ENCODE data around the gene DYRK4.

GRCh38 chr12:4643747-4644146, 81.7 kb downstream of the DYRK4 start:
- TF ChIP-seq CTCF (IDR thresholded peaks at IDR 0.05; ENCODE audit: insufficient read depth, low read length, poor library complexity, severe bottlenecking) = no peak
- no peak for TF ChIP-seq EZH2phosphoT487 (conservative IDR thresholded peaks at IDR 0.05; ENCODE audit: low read length)
